ENCODE results near the gene AGPAT2.
A peak's percentile ranks its signal among the peaks of the same experiment; 100 is the strongest.

The AGPAT2 gene

DNA sequence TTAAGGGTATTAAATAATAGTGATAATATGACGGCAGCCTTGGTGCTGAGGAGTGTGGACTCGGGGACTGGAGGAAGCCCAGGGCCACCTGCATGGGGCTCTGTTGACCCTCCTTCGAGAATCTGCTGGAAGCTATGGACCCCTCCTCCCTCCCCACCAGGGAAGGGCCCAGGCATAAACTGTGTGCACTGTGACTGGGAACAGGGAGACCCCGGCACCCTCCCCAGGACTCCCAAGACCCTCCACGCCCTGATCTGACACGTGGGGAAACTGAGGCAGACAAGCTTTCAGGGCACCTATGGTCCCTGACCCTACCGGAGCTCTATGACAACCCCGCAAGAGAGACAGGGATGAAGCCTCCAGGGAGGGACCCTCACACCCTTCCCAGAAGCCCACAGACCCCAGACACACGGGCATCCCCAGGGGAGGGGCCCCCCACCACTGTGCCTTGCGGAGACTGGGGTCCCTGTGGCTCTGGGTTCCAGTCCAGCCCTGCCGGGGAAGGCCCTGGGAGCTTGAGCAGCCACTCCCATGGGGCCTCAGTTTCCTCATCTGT lies 31.0 kb downstream of the AGPAT2 start:
- Histone ChIP-seq H3K9me3 (ENCODE audit: insufficient read depth, low read length) (no peaks in the 10 kb centered on the region), H3K9ac (ENCODE audit: low read length) (no peak overlapping the region), H3K36me3 (replicated peaks; ENCODE audit: low read depth, low read length) (no peaks in the 10 kb centered on the region), H3K27ac (ENCODE audit: low read length) (no peak overlapping the region), H3K27me3 (ENCODE audit: low read depth, low read length) (peaks cover 52% of the 10 kb centered on the region), H3K79me2 (ENCODE audit: low read length) (no peaks in the 10 kb centered on the region), H3K4me1 (ENCODE audit: low read length) (peaks cover 8% of the 10 kb centered on the region; the same call in 1 of the 2 replicates), H4K20me1 (ENCODE audit: insufficient read depth, low read length) (no peaks in the 10 kb centered on the region), H3K4me3 (ENCODE audit: low read length) (peak overlapping the region; percentile 21), H2AFZ (ENCODE audit: low read depth, low read length) (no peak overlapping the region; the same call in 1 of the 2 replicates), H3K4me2 (ENCODE audit: low read length) (peak overlapping the region; percentile 40)
- TF ChIP-seq EZH2phosphoT487 (IDR thresholded peaks at IDR 0.05; ENCODE audit: low read depth), result no peak
- TF ChIP-seq, protein P1, sequence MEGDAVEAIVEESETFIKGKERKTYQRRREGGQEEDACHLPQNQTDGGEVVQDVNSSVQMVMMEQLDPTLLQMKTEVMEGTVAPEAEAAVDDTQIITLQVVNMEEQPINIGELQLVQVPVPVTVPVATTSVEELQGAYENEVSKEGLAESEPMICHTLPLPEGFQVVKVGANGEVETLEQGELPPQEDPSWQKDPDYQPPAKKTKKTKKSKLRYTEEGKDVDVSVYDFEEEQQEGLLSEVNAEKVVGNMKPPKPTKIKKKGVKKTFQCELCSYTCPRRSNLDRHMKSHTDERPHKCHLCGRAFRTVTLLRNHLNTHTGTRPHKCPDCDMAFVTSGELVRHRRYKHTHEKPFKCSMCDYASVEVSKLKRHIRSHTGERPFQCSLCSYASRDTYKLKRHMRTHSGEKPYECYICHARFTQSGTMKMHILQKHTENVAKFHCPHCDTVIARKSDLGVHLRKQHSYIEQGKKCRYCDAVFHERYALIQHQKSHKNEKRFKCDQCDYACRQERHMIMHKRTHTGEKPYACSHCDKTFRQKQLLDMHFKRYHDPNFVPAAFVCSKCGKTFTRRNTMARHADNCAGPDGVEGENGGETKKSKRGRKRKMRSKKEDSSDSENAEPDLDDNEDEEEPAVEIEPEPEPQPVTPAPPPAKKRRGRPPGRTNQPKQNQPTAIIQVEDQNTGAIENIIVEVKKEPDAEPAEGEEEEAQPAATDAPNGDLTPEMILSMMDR (IDR thresholded peaks at IDR 0.05; ENCODE audit: low read depth, low read length), result no peak

DNA sequence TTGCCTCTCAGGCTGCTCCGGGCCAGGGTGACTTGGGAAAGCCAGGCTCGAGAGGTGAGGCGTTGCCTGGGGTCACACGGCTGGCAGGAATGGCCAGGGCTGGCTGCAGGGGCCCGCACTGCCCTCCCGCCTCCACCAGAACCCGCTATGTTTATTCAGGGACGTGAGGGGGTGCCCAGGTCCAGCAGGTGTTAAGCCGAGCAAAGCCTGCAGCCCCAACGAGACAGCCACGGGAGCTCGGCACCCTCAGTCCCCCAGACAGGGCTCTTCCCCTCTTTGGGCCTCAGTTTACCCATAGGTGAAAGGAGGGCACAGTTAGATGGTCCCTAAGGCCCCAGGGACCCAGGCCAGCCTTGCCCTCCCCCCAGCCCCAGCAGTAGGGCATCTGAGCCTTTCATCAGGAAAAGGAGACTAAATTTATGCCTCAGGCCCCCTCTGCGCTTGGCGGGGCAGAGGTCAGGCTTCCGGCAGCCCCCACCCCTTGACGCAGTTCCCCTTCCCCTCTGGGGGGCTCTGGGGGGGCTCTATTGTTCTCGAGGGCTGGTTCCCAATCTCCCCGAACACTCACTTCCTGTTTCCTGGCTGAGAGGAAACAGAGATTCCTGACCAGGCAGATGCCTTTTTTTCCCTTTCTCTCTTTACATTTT lies 31.6 kb downstream of the AGPAT2 start:
- H3K9ac ChIP-seq (ENCODE audit: low read length), result no peak overlapping the region; the same call in 1 of the 2 replicates
- H3K27ac ChIP-seq (ENCODE audit: low read length), result no peak overlapping the region
- H3K27me3 ChIP-seq (ENCODE audit: low read depth, low read length), result peaks cover 46% of the 10 kb centered on the region
- H3K4me1 ChIP-seq (ENCODE audit: low read length), result peaks cover 8% of the 10 kb centered on the region; the same call in 1 of the 2 replicates
- H3K9me3 ChIP-seq (ENCODE audit: insufficient read depth, low read length), result no peaks in the 10 kb centered on the region
- H3K36me3 ChIP-seq (replicated peaks; ENCODE audit: low read depth, low read length), result no peaks in the 10 kb centered on the region
- H2AFZ ChIP-seq (ENCODE audit: low read depth, low read length), result peak overlapping the region; percentile 26; the same call in 1 of the 2 replicates
- H3K4me3 ChIP-seq (ENCODE audit: low read length), result peak overlapping the region; percentile 21
- no peaks in the 10 kb centered on the region for H3K79me2 ChIP-seq (ENCODE audit: low read length)
- H4K20me1 ChIP-seq (ENCODE audit: insufficient read depth, low read length), result no peaks in the 10 kb centered on the region
- peak overlapping the region; percentile 40 for H3K4me2 ChIP-seq (ENCODE audit: low read length)
- TF ChIP-seq EZH2phosphoT487 (IDR thresholded peaks at IDR 0.05; ENCODE audit: low read depth), result no peak
- TF ChIP-seq, protein P1 (IDR thresholded peaks at IDR 0.05; ENCODE audit: low read depth, low read length), result no peak

DNA sequence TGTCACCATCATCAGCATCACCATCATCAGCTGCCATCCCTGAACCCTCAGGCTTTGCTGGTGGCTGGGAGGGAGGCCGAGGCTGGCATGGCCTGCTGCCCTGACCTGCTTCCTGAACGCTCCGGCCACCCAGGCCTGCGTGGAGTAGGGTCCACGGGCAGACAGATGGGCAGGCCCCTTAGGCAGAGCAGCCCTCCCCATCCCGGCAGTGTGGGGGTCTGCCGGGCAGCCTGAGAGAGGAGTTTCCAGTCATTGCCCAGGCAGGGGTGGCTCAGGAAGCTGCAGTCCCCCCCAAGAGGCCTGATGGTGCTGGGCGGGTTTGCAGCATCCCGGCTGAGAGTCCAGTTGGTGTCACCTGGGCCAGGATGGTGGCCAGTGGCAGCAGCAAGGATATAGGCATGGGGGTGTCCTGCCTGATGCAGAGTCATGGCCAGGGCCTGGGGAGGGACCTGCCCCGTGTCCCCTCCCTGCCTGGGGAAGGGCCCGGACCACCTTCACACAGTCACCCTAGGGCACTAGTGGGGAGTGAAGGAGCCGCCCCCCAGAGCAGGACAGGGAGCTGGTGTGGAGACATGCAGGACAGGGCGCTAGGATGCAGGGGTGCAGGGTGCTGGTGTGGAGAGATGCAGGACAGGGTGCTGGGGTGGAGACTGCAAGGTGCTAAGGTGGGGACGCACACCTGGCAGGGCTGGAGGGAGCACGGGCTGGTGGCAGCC lies 32.3 kb downstream of the AGPAT2 start:
- H3K4me1 ChIP-seq (ENCODE audit: low read length), result peaks cover 8% of the 10 kb centered on the region; the same call in 1 of the 2 replicates

More for the DNA sequence above, 32.3 kb downstream of the AGPAT2 start:
- peak overlapping the region; percentile 26; the same call in 1 of the 2 replicates for H2AFZ ChIP-seq (ENCODE audit: low read depth, low read length)
- H3K79me2 ChIP-seq (ENCODE audit: low read length), result no peaks in the 10 kb centered on the region
- no peaks in the 10 kb centered on the region for H3K36me3 ChIP-seq (replicated peaks; ENCODE audit: low read depth, low read length)
- TF ChIP-seq EZH2phosphoT487 (IDR thresholded peaks at IDR 0.05; ENCODE audit: low read depth), result no peak
- TF ChIP-seq, protein P1 (IDR thresholded peaks at IDR 0.05; ENCODE audit: low read depth, low read length), result no peak
- peaks cover 39% of the 10 kb centered on the region for H3K27me3 ChIP-seq (ENCODE audit: low read depth, low read length)
- H3K4me3 ChIP-seq (ENCODE audit: low read length), result no peak overlapping the region
- H3K9ac ChIP-seq (ENCODE audit: low read length), result no peak overlapping the region
- H3K4me2 ChIP-seq (ENCODE audit: low read length), result no peak overlapping the region
- no peak overlapping the region for H3K27ac ChIP-seq (ENCODE audit: low read length)
- no peaks in the 10 kb centered on the region for H3K9me3 ChIP-seq (ENCODE audit: insufficient read depth, low read length)
- H4K20me1 ChIP-seq (ENCODE audit: insufficient read depth, low read length), result no peaks in the 10 kb centered on the region
